NCI-H1417 treated with DMSO at 0.1 percent for 48 hours (cell line): ENCODE data around the gene CCDC88C.
"Not testable (repeated sequence)": the region's sequence is repeated elsewhere in the genome, so short reads cannot be mapped to it uniquely, and the experiment has no call there.

Experiments used
- DNase-seq: peaks from one replicate; lab custom pipeline; 2025; lab: John Stamatoyannopoulos, UW

Gene CCDC88C

GRCh38 chr14:91417120-91417982 is at the start of gene CCDC88C:
CCDC88C (minus strand) TSS chr14:91417820; CDS start chr14:91417690, 130 bp downstream.
- DNase-seq = no peak

GRCh38 chr14:91466192-91466591 is 48.6 kb upstream of the CCDC88C start:
- peak; percentile 59 for DNase-seq

GRCh38 chr14:91464615-91465205 is 47.1 kb upstream of the CCDC88C start:
- no peak for DNase-seq

DNA sequence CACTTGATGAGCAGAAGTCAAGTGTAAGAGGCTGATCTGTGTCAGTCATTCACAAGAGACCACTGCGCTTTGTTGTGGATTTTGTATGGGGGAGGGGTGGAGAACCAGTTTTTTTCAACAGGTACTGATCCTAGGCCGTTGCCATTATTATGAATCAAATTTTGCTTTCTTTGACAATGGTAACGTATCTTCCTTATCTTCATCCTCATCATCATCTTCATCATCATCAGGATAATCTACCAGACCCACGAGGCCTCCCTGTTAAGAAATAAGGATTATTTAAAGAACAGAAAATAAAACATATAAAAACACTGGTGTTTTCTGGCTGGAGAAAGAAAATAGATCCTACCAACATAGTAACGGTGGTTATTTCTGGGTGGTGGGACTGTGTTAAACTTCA is 41.0 kb upstream of the CCDC88C start:
- no peak for DNase-seq

GRCh38 chr14:91456283-91456682 is 38.7 kb upstream of the CCDC88C start:
- no peak for DNase-seq

DNA sequence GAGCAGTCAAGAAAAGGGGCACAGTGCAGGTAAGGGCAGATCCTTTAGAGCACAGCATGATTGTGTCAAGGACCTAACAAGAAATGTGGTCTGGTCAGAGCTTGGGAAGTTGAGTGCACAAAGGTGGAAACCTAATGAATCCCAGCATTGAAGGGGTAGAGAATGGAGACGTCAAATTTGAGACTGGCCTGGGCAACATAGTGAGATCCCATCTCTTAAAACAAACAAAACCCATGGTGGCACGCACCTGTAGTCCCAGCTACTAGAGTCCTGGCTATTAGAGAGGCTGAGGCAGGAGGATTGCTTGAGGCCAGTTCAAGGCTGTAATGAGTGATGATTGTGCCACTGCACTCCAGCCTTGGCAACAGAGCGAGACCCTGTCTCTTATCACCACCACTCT is 37.0 kb upstream of the CCDC88C start:
- no peak for DNase-seq

DNA sequence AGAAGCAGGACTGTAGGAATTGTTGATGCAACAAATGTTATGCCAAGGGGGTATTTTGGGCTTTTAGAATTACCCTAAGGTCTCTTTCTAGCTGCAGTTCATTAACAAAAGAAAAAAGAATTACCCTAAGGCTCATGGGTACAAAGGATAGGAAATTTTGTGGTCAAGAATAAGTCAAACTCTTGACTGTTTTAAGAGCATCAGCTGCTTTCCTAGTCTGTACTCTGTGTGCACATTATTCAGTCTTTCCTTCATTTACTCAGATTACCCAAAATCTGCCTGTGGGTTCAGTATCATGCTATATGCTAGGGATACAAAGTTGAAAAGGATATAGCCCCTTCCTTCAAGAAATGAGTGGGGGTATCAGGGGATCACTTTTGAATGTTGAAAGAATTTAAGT is 36.5 kb upstream of the CCDC88C start:
- DNase-seq = no peak

GRCh38 chr14:91453744-91454143 is 36.1 kb upstream of the CCDC88C start:
- DNase-seq = no peak

GRCh38 chr14:91444335-91445020 is 26.9 kb upstream of the CCDC88C start:
- DNase-seq = no peak

DNA sequence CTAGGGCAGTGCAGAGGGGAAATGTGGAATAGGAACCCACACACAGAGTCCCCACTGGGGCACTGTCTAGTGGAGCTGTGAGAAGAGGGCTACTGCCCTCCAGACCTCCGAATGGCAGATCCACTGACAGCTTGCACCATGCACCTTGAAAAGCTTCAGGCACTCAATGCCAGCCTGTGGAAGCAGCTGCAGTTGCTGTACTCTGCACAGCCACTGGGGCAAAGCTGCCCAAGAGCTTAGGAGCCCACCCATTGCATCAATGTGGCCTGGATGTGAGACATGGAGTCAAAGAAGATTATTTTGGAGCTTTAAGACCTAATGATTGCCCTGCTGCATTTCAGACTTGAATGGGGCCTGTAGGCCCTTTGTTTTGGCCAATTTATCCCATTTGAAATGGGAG is 21.7 kb upstream of the CCDC88C start:
- DNase-seq = no peak

DNA sequence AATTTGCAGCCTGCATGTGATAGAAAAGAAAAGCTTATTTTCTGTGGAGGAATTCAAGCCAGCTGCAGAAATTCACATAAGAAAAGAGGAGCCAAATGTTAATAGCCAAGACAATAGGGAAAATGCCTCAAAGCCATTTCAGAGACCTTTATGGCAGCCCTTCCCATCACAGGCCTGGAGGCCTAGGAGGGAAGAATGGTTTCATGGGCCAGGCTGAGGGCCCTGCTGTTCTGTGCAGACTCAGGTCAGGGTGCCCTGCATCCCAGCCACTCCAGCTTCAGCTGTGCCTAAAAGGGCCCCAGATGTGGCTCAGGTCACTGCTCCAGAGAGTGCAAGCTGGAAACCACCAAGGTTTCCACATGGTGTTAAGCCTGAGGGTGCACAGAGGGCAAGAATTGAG is 21.2 kb upstream of the CCDC88C start:
- no peak for DNase-seq

- DNase-seq = not testable (repeated sequence)
Observed at GRCh38 chr14:91436266-91436665, 18.6 kb upstream of the CCDC88C start.

- DNase-seq = no peak
Observed at GRCh38 chr14:91429385-91429784, 11.8 kb upstream of the CCDC88C start.

DNA sequence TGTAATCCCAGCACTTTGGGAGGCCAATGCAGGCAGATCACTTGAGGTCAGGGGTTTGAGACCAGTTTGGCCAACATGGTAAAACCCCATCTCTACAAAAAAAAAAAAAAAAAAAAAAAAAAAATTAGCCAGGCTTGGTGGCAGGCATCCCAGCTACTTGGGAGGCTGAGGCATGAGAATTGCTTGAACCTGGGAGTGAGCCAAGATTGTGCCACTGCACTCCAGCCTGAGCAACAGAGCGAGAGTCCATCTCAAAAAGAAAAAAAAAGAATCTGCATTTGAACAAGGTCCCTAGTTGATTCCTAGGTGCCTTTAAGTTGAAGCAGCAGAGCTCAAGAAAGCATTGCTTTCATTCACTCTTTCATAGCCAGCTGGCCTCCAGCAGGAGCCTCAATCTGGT is 11.3 kb upstream of the CCDC88C start:
- not testable (repeated sequence) for DNase-seq

- DNase-seq = not testable (repeated sequence)
Observed at GRCh38 chr14:91425531-91425944, 7.9 kb upstream of the CCDC88C start.

DNA sequence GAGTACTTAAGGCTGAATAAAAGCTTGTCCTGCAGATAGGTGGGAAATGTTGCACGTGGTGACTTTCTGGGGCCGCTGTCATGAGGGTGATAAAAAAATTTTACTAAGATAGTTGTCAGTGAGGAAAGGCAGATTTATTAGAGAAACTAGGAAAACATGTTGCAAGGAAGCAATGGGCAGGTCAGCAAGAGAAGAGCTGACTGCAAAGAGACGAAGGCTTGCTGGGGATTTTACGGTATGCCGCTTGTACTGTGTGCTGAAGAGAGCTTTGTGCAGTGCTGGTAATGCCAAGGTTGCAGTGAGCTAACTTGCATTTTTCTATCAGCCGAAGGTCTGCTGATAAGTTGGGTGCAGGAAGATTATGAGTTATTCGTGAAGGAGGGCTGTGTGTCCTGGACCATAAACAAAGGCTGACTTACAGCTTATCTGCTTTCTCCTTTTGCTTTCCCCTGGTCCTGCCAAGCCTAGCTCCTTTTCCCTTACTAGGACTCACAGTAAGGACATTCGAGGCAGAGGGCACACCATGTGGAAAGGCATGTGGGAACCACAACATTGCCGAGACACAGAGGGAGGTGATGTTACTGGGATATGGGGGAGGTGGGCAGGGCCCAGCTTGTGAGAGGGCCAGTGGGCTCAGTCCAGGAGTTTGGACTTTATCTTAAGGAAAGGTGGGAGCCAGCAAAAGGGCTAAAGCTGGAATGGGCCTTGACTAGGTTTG is 7.4 kb upstream of the CCDC88C start:
- no peak for DNase-seq

GRCh38 chr14:91420686-91421085 is 3.1 kb upstream of the CCDC88C start:
- DNase-seq = no peak

DNA sequence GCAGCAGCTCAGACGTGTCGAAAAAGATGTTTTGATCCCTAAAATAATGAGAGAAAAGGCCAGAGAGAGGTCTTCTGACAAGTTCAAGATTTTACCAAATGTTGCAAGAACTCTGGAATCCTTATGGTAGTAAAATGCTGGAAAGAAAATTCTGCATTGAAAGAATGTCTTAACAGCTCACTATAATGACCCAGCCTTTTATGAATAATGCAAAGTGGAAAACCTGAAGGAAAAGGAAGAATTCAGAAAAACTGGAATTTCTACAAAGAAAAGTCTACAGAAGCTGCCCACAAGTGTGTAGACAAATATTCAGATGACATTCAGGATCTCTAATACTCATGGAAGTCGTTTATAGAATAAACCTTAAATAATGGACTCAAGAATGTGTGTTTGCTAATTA is 1.8 kb upstream of the CCDC88C start:
- DNase-seq = no peak

- no peak for DNase-seq
Observed at GRCh38 chr14:91419044-91419397, 1.4 kb upstream of the CCDC88C start.

DNA sequence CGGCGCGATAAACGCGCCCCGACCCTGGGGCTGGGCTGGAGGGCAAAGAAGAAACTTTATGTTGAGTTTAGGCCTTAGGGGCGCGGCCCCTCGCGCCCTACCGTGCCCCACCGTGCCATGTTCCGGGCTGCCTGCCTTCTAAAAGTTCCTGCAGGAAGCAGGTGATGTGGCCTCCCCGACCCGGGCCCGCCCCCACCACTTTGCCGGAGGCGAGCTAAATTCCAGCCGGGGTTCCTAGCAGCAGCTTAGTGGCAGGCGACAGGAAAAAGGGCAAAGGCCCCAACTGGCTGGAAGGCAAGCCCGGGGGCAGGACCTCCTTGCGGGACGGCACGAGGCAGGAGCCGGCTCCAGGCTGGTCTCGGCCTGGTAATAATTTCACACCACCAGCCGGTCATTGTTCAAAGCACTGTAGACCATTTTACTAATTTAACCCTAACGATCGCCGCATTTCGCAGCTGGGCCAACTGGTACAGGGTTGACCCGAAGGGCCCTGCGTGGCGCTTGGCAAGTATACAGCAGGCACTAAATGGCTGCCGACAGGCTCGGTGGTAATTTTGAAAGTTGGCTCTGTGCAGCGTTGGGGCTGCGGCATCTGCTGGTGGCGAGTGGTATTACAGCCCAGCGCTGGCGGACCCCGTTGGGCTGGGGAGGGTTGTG is 895 bp upstream of the CCDC88C start:
- DNase-seq = no peak

GRCh38 chr14:91417983-91418386 is 365 bp upstream of the CCDC88C start:
- no peak for DNase-seq

- DNase-seq = no peak
Observed at GRCh38 chr14:91416744-91417119, 888 bp downstream of the CCDC88C start.
